GM23338 (cell line): ENCODE measurements around the gene BTNL9. TPM values are rescaled to one million over a fixed set of nuclear protein-coding genes. Genes with fewer than 3 reads are reported as not detected.
"Not testable (repeated sequence)": the region's sequence is repeated elsewhere in the genome, so short reads cannot be mapped to it uniquely, and the experiment has no call there.

Source experiments
- ATAC-seq: fragments of 200-7000 bp; cut with Tn5 transposase; 3 replicates; pipeline ENCODE4 v1.9.1; 2020
- DNase-seq: peaks from one replicate; pipeline ENCODE4 v3.0.0-alpha.2; 2015; ENCODE audit warnings: low spot score
- H2AFZ ChIP-seq: fragments of 200-600 bp; sonication (generic); 2 replicates; pipeline ENCODE4 v1.8.0; 2016; ENCODE audit warnings: antibody characterized with exemption, mild to moderate bottlenecking, moderate library complexity
- H3F3A ChIP-seq: fragments of 200-600 bp; sonication (generic); replicated peaks from 2 replicates; pipeline ENCODE4 v1.8.0; 2017; ENCODE audit warnings: antibody characterized with exemption, mixed run types, low read depth
- H3K27ac ChIP-seq: fragments of 200-600 bp; sonication (generic); 2 replicates; pipeline ENCODE4 v1.6.1; 2016; ENCODE audit warnings: low read depth
- H3K27me3 ChIP-seq: fragments of 200-600 bp; sonication (generic); 2 replicates; pipeline ENCODE4 v1.8.0; 2016; ENCODE audit warnings: mild to moderate bottlenecking, mixed run types, moderate library complexity; ENCODE audit not compliant: insufficient read depth
- H3K36me3 ChIP-seq: fragments of 200-600 bp; sonication (generic); 2 replicates; pipeline ENCODE4 v1.8.0; 2016; ENCODE audit warnings: mild to moderate bottlenecking; ENCODE audit not compliant: insufficient read depth
- H3K4me1 ChIP-seq: fragments of 200-600 bp; sonication (generic); 2 replicates; pipeline ENCODE4 v1.8.0; 2016; ENCODE audit warnings: mild to moderate bottlenecking, moderate library complexity; ENCODE audit not compliant: insufficient read depth
- H3K4me2 ChIP-seq: fragments of 200-600 bp; sonication (generic); 2 replicates; pipeline ENCODE4 v1.7.1; 2017; ENCODE audit warnings: mixed run types
- H3K4me3 ChIP-seq: fragments of 200-600 bp; sonication (generic); 2 replicates; pipeline ENCODE4 v1.6.1; 2016; ENCODE audit warnings: mixed run types
- H3K79me2 ChIP-seq: fragments of 200-600 bp; sonication (generic); replicated peaks from 2 replicates; pipeline ENCODE4 v1.8.0; 2017; ENCODE audit warnings: mild to moderate bottlenecking; ENCODE audit not compliant: insufficient read depth
- H3K9me2 ChIP-seq: fragments of 200-600 bp; sonication (generic); 2 replicates; pipeline ENCODE4 v1.8.0; 2017; ENCODE audit not compliant: insufficient read depth
- H4K20me1 ChIP-seq: fragments of 200-600 bp; sonication (generic); replicated peaks from 2 replicates; pipeline ENCODE4 v1.8.0; 2017; ENCODE audit warnings: mild to moderate bottlenecking; ENCODE audit not compliant: insufficient read depth
- H3K27ac Mint-ChIP-seq: 2 replicates; pipeline ENCODE4 v1.8.0; 2020; ENCODE audit warnings: inconsistent platforms, mild to moderate bottlenecking, moderate library complexity, mixed read lengths
- H3K27me3 Mint-ChIP-seq: 3 replicates; pipeline ENCODE4 v1.8.0; 2022; ENCODE audit warnings: low read depth, mild to moderate bottlenecking, moderate library complexity, mixed read lengths, inconsistent platforms; ENCODE audit not compliant: insufficient read depth, poor library complexity
- H3K36me3 Mint-ChIP-seq: 3 replicates; pipeline ENCODE4 v1.8.0; 2021; ENCODE audit warnings: low read depth, mild to moderate bottlenecking, inconsistent platforms, moderate library complexity, mixed read lengths
- H3K4me1 Mint-ChIP-seq: 3 replicates; pipeline ENCODE4 v1.8.0; 2020; ENCODE audit warnings: mild to moderate bottlenecking, inconsistent platforms, mixed read lengths
- H3K4me3 Mint-ChIP-seq: 3 replicates; pipeline ENCODE4 v1.8.0; 2021; ENCODE audit warnings: moderate library complexity, mild to moderate bottlenecking, inconsistent platforms, mixed read lengths
- H3K9me3 Mint-ChIP-seq: 3 replicates; pipeline ENCODE4 v1.8.0; 2020; ENCODE audit warnings: moderate library complexity, mild to moderate bottlenecking, inconsistent platforms, mixed read lengths
- CREB1 ChIP-seq: fragments of 250-450 bp; sonication (Bioruptor Pico); IDR thresholded peaks from 2 replicates; pipeline ENCODE4 v1.5.0; 2020; ENCODE audit warnings: low read depth, mild to moderate bottlenecking, moderate library complexity
- POLR2AphosphoS5 ChIP-seq: IDR thresholded peaks from 2 replicates; pipeline ENCODE4 v1.6.1; 2016; ENCODE audit warnings: antibody characterized with exemption, low read depth
- STAT1 ChIP-seq: IDR thresholded peaks from one replicate; pipeline ENCODE4 v1.6.1; 2016; ENCODE audit warnings: antibody characterized with exemption; ENCODE audit not compliant: unreplicated experiment
- ZNF114 ChIP-seq: fragments of 250-450 bp; sonication (Bioruptor Pico); IDR thresholded peaks from 2 replicates; pipeline ENCODE4 v1.5.0; 2020; ENCODE audit warnings: mild to moderate bottlenecking, moderate library complexity
- polyA plus RNA-seq: library from polyadenylated mRNA; unstranded; fragments of >200 nt; fragmentation: Nextera tagmentation; extraction: Ambion mirVana; gene quantifications from 2 replicates; pipeline ENCODE4 v1.2.1, GENCODE V29; 2016
- total RNA-seq: library from RNA; depleted of rRNA; stranded (reverse); fragments of >200 nt; shearing (Covaris generic); gene quantifications from 2 replicates; pipeline ENCODE4 v1.2.3, GENCODE V29; 2014
- TF ChIP-seq, protein P1 (sequence below): IDR thresholded peaks from 2 replicates; pipeline ENCODE4 v1.6.1; 2016; ENCODE audit warnings: antibody characterized with exemption

BTNL9 gene
- total and polyA plus RNA-seq, 2 experiments from 2014 or later: 0.21 to 3.4 TPM

- DNase-seq: no peak
These were observed 52.4 kb downstream of the BTNL9 start for GRCh38 chr5:181092428-181092827.

DNA sequence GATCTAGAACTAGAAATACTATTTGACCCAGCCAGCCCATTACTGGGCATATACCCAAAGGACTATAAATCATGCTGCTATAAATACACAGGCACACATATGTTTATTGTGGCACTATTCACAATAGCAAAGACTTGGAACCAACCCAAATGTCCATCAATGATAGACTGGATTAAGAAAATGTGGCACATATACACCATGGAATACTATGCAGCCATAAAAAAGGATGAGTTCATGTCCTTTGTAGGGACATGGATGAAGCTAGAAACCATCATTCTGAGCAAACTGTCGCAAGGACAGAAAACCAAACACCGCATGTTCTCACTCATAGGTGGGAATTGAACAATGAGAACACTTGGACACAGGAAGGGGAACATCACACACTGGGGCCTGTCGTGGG, 55.1 kb downstream of the BTNL9 start:
- H3F3A ChIP-seq: peaks cover 13% of the 10 kb centered on the region; the same call in 1 of the 2 replicates
- H3K9me3 Mint-ChIP-seq, H3K4me3 ChIP-seq, H3K36me3 ChIP-seq, H3K36me3 Mint-ChIP-seq, H3K79me2 ChIP-seq, H3K27ac ChIP-seq, ATAC-seq, H3K9me2 ChIP-seq, H3K4me1 Mint-ChIP-seq, DNase-seq, H4K20me1 ChIP-seq, H3K27ac Mint-ChIP-seq, H2AFZ ChIP-seq, H3K4me1 ChIP-seq, H3K4me3 Mint-ChIP-seq, H3K4me2 ChIP-seq: not testable (repeated sequence)
- peaks cover 16% of the 10 kb centered on the region for H3K27me3 ChIP-seq
- peaks cover 18% of the 10 kb centered on the region for H3K27me3 Mint-ChIP-seq

More at GRCh38 chr5:181092428-181092827, 52.4 kb downstream of the BTNL9 start:
- no peaks in the 10 kb centered on the region; the same call in 1 of the 2 replicates for H4K20me1 ChIP-seq
- Mint-ChIP-seq H3K4me1 (peaks cover 4% of the 10 kb centered on the region; the same call in 2 of the 3 replicates), H3K27me3 (peaks cover 5% of the 10 kb centered on the region), H3K36me3 (no peaks in the 10 kb centered on the region), H3K9me3 (no peaks in the 10 kb centered on the region), H3K4me3 (no peak overlapping the region), H3K27ac (no peak overlapping the region)
- H3K4me2 ChIP-seq: no peak overlapping the region
- no peak overlapping the region for H3K27ac ChIP-seq
- 0 out of 2 replicates have a peak, but pooled peaks cover 4% of the 10 kb centered on the region for H3F3A ChIP-seq
- no peak for ATAC-seq
- no peaks in the 10 kb centered on the region for H3K9me2 ChIP-seq
- H3K79me2 ChIP-seq: no peaks in the 10 kb centered on the region
- no peaks in the 10 kb centered on the region for H3K27me3 ChIP-seq
- H3K36me3 ChIP-seq: no peaks in the 10 kb centered on the region
- TF ChIP-seq STAT1: no peak
- no peak for TF ChIP-seq ZNF114 (CRISPR knock-in tag)
- TF ChIP-seq POLR2AphosphoS5: no peak
- TF ChIP-seq, protein P1, sequence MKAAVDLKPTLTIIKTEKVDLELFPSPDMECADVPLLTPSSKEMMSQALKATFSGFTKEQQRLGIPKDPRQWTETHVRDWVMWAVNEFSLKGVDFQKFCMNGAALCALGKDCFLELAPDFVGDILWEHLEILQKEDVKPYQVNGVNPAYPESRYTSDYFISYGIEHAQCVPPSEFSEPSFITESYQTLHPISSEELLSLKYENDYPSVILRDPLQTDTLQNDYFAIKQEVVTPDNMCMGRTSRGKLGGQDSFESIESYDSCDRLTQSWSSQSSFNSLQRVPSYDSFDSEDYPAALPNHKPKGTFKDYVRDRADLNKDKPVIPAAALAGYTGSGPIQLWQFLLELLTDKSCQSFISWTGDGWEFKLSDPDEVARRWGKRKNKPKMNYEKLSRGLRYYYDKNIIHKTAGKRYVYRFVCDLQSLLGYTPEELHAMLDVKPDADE: no peak
- TF ChIP-seq CREB1 (CRISPR knock-in tag): no peak
- no peaks in the 10 kb centered on the region for H3K4me1 ChIP-seq
- peak overlapping the region; percentile 84 for H2AFZ ChIP-seq
- H3K4me3 ChIP-seq: no peak overlapping the region

- H3K27ac Mint-ChIP-seq, H3K36me3 Mint-ChIP-seq, H3K79me2 ChIP-seq, H3K4me3 ChIP-seq, H2AFZ ChIP-seq, DNase-seq, H3K4me1 Mint-ChIP-seq, H3K27ac ChIP-seq, H3K4me2 ChIP-seq, H3K9me3 Mint-ChIP-seq, H3K4me1 ChIP-seq, H3K4me3 Mint-ChIP-seq, H3K9me2 ChIP-seq, H3K36me3 ChIP-seq, H4K20me1 ChIP-seq: not testable (repeated sequence)
- H3K27me3 ChIP-seq: peaks cover 20% of the 10 kb centered on the region
- peaks cover 16% of the 10 kb centered on the region; the same call in 1 of the 2 replicates for H3F3A ChIP-seq
- peak; percentile 42 for ATAC-seq
- H3K27me3 Mint-ChIP-seq: peaks cover 20% of the 10 kb centered on the region
These were observed 56.8 kb downstream of the BTNL9 start for GRCh38 chr5:181096721-181097382.

DNA sequence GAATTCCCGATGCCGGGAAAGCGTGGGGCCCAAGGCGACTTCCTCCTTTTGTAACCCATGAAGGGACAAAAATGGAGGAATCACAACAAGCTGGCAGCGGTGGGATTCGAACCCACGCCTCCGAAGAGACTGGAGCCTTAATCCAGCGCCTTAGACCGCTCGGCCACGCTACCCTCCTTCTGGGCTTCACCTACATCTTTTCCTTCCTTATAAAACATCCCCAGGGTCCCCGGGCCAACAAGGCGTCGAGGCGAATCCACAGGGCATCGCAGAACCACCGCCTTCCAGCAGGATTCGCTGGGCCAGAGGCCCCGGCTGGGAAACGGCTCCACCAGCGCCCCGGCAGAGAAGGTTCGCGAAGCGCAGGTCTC, 57.3 kb downstream of the BTNL9 start:
- not testable (repeated sequence) for H3K36me3 ChIP-seq, H3K9me2 ChIP-seq, H3K27ac Mint-ChIP-seq, H3K4me1 Mint-ChIP-seq, H3K4me2 ChIP-seq, H3K36me3 Mint-ChIP-seq, H3K4me1 ChIP-seq, H3K9me3 Mint-ChIP-seq, H4K20me1 ChIP-seq, H2AFZ ChIP-seq, H3K4me3 ChIP-seq, H3K4me3 Mint-ChIP-seq, H3K27ac ChIP-seq, DNase-seq, H3K79me2 ChIP-seq
- Histone ChIP-seq H3K27me3 (peaks cover 20% of the 10 kb centered on the region), H3F3A (peaks cover 16% of the 10 kb centered on the region; the same call in 1 of the 2 replicates)
- peaks cover 19% of the 10 kb centered on the region for H3K27me3 Mint-ChIP-seq
- ATAC-seq: peak; percentile 38

GRCh38 chr5:181097759-181098491, 57.9 kb downstream of the BTNL9 start:
- H3K79me2 ChIP-seq, H3K4me3 Mint-ChIP-seq, H3K27ac ChIP-seq, H3K36me3 Mint-ChIP-seq, H3K36me3 ChIP-seq, H3K4me1 ChIP-seq, H3K4me1 Mint-ChIP-seq, H3K4me2 ChIP-seq, H3K9me2 ChIP-seq, H4K20me1 ChIP-seq, H3K27ac Mint-ChIP-seq, H3K9me3 Mint-ChIP-seq, H3K4me3 ChIP-seq, DNase-seq, H2AFZ ChIP-seq: not testable (repeated sequence)
- ATAC-seq: peak; percentile 5
- H3F3A ChIP-seq: peaks cover 16% of the 10 kb centered on the region; the same call in 1 of the 2 replicates
- peaks cover 19% of the 10 kb centered on the region for H3K27me3 Mint-ChIP-seq
- peaks cover 20% of the 10 kb centered on the region for H3K27me3 ChIP-seq
